Measurements from ENCODE around the gene IDI1. TPM values are rescaled to one million over a fixed set of nuclear protein-coding genes. Genes with fewer than 3 reads are reported as not detected.
"Not testable (repeated sequence)": the region's sequence is repeated elsewhere in the genome, so short reads cannot be mapped to it uniquely, and the experiment has no call there.

Gene IDI1
- total RNA-seq, 1 donor from 2014 or later: 146 TPM

GRCh38 chr10:1034758-1035157 is 14.2 kb downstream of the IDI1 start:
- no peak for DNase-seq

GRCh38 chr10:1033601-1034000 is 15.3 kb downstream of the IDI1 start:
- no peak for DNase-seq

DNA sequence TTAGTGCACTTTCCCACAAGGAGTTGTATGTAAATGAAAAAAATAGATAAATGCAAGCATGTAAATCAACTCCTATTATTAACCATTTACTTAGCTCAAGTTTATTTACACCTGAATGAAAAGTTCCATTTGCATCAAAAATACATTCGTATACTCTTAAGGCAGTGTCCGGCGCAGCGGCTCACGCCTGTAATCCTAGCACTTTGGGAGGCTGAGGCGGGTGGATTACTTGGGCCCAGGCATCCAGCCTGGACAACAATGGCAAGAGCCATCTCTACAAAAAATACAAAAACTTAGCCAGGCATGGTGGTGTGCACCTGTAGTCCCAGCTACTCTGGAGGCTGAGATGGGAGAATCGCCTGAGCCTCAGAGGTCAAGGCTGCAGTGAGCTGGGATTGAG is 19.1 kb downstream of the IDI1 start:
- DNase-seq: no peak

DNA sequence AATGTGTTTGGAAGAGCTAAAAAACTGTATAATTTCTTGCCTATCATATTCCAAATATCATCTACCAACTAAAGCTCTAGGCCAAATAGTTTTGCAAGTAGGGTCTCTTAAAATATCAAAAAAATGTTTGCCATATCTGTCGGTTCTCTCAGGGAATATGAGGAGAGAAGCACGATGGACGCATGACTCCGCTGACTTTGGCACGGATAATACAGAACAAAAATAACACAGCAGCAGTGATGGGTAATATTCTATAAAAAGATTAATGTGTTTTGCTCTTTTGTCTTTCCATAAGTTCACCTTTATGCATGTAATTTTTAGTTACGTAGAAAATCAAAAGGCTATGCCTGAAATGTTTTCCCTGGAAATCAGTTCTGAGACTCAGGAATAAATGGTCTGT is 22.3 kb downstream of the IDI1 start:
- no peak for DNase-seq

DNA sequence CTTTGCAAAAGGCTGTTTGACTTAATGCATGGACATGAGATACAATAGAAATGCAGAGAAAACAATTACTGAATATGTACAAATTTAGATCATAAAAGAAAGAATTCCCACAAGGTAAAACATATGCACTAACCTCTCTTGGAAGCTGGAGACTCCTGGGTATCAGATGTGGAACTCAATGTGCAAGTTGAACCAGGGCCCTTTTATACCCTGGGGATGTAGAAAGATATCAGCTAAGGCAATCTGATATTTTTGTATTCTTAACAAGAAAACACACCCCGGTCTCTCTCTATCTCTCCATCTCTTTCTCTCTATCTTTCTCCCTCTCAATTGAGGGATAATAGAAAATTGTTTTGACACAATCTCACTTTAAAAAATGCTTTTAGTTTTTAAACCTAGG is 23.2 kb downstream of the IDI1 start, which contains the start of gene IDI2:
IDI2 (minus strand) TSS at position 177 of the 400 bp plus-strand sequence. CDS start 1,136 bp downstream, outside the sequence.
- DNase-seq: no peak

DNA sequence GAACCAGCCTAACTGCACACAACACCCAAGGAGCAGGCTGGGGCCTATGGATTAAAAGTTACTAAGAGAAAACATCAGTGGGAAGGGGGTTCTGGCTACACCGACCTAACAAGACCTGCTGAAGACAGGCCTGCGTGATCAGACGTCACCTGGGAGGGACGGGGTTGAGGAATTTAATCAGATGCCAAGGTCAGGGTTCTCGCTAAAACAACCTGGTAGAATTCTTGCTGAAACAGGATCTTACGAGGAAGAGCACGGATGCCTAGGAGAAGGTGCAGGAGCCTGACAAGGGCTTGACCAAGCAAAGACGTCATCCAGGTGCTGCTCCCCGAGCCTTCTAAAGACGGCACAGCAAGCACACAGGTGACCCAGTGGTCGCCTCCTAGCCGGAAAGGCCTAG is 24.8 kb downstream of the IDI1 start:
- DNase-seq: no peak

DNA sequence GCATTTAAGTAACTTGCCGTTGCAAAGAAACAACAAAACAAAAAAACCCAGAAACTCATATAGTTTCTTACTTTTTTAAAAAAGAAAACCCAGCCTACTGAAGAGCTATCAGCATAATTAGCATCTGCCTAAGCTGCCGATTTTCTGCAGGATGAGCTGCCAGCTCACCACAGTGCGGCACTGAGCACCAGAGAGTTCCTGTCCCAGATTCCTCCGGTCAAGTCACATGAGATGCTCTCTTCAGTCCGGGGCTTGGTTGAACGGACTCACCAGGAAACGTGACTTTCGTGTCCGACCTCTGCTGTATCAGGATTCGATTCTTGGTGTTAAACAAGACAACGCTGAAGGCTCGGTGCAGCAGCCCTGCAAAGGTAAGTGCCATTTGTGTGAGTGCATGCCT is 26.5 kb downstream of the IDI1 start:
- peak; percentile 21 for DNase-seq

DNA sequence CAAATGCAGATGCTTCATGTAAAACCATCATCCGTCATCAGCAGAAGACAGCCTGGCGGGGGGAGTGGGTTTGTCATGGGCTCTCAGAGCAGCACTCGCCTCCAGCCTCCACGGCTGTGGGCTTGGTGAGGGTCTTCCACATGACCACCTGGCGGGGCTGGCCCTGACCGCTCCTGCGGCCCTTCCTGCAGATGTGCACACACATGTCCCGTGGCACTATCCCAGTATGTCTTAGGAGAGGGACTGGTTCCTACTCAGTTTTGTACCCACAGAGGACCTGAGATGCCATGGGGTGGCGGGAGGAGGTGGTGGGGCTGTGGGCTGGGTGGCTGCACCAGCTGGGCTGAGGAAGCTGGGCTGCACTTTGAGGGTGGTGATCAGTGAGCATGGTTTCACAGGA is 28.0 kb downstream of the IDI1 start:
- no peak for DNase-seq

DNA sequence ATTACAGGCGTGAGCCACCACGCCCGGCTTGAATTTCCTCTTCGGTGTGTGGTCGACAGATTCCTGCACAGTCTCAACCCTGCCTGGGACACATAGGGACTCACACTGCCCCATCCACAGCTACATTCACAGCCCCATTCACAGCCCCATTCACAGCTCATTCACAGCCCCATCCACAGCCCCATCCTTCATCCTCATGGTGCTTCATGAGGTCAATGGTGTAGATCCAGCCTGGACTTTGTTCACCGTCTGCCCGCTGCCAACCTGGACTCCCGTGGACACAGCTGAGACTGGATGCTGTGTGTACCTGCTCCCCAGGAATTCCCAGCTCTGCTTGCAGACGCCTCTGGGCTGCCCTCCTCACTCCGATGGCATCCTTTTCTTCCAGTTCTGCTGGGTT is 28.5 kb downstream of the IDI1 start:
- DNase-seq: no peak

- DNase-seq: no peak
Observed at GRCh38 chr10:1019362-1019761, 29.6 kb downstream of the IDI1 start.

GRCh38 chr10:1015688-1016087 is 33.2 kb downstream of the IDI1 start:
- no peak for DNase-seq

- DNase-seq: no peak
Observed at GRCh38 chr10:1011696-1012095, 37.2 kb downstream of the IDI1 start.

DNA sequence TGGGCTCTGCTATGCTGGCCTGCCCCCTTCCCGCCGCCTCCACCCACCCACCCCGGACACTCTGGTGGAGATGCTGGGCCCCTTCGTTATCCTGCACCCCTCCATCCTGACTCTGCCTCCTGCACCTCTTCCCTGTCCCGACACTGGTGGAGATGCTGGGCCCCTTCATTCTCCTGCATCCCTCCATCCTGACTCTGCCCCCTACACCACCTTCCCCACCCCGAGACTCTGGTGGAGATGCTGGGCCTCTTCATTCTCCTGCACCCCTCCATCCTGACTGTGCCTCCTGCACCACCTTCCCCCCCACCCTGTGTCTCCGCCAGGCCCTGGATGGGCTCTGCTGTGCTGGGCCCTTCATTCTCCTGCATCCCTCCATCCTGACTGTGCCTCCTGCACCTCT is 38.2 kb downstream of the IDI1 start:
- DNase-seq: no peak

GRCh38 chr10:1009947-1010346 is 39.0 kb downstream of the IDI1 start:
- not testable (repeated sequence) for DNase-seq

DNA sequence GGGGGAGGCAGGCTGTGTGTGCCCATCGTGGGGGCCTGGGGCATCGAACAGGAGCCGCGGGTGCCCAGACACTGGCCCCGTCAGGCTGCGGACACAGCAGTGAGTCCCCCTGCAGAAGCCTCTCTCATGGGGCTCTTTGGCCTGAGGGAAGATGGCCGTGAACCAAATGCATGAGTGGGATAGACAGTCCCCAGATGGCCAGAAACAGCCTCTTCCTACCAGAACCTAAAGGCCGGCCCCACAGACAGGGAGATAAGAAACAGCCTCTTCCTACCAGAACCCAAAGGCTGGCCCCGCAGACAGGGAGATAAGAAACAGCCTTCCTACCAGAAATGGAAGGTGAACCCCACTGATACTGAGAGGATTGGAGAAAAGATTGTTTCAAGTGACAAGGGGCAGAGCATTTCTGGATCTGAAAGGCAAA is 39.8 kb downstream of the IDI1 start:
- DNase-seq: no peak

DNA sequence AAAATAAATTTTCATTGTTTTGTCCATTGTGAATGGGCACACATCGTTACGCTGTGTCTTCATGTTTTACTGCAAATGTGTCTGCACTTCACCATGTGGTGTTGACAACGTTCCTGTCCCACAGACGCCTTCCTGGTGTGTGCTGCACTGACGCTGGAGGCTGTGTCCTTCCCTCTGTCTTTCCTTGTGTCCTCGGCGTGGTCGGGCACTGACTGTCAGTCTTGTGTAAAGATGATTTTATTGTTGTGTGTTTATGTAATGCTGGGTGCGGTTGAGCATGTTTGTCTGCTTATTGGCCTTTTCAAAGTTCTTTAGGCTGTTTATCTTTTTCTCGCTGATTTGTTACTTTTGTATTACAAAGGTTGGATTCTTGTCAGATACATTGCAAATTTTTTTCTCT is 41.3 kb downstream of the IDI1 start:
- DNase-seq: no peak

- no peak for DNase-seq
Observed at GRCh38 chr10:1006573-1006972, 42.3 kb downstream of the IDI1 start.

GRCh38 chr10:1003884-1004670 is 44.8 kb downstream of the IDI1 start:
- DNase-seq: no peak

GRCh38 chr10:1002425-1003006 is 46.4 kb downstream of the IDI1 start:
- no peak for DNase-seq

- no peak for DNase-seq
Observed at GRCh38 chr10:997266-998022, 51.5 kb downstream of the IDI1 start.

DNA sequence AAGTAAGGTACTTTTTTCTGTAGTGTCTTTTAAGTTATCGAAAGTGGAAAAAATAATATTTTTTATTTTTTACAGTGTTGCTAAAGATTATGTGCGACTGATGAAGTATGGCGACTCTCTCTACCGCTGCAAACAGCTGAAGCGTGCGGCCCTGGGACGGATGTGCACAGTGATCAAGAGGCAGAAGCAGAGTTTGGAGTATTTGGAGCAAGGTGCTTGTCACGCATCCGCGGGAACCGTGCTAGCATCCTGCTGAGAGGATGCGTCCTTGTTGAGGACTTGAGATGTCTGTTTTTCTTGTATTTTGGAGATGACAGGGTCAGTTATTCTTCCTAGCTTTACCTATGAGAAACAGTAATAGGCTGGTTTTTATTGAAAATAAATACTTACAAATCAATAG is 52.9 kb downstream of the IDI1 start:
- no peak for DNase-seq

DNA sequence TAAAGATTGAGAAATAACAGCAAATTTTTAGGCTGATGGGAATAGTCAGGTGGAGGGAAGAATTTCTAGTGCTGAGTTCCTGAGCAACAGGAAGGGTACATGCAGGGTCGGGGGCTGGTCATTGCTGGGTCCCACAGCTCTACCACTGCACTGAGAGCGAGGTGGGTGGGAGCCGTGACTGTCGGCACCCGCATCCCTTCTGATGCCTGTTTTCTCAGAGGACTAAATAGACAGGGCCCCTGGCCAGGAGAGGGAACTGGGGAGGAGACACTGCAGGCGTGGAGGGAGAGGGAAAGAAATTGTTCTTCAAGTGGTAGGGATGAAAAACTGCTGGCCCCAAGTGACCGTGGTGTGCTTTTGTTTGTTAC is 53.4 kb downstream of the IDI1 start:
- DNase-seq: no peak

DNA sequence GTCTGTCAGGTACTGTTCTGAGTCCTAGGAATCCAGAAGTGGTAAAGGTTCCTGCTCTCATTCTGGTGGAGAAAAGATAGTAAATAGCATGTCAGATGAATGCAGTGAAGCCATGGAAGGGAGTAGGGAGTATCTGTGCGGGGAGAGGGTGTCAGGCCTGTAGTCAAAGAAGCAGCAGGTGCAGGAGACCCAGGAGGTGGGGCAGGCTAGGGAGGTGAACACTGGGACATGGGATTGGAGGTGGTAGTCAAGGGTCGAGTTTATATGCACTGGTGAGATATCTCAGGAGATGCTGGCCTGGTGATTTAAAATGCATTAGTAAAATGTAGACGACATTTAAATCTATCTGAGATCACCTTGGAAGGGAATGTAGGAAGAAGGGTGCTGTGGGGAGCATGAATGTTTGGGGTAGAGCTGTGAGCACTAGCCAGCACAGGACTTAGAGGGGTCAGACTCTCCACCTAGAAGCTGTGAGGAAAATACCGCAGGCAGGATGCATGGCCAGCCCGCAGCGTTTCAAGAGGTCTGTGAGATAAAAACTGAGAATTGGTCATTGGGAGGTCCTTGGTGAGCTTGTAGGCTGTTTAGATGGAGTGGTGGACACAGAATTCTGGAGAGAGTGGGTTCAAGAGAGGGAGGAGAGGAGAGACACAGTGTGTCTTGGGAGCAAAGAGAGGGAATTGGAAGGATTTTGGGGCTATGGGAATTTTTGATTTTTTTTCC is 53.9 kb downstream of the IDI1 start:
- no peak for DNase-seq

All from occipital lobe (tissue), 2 donors.